Skeletal muscle satellite cell (primary cell): Measurements from ENCODE around the gene ESR2. TPM values are rescaled to one million over a fixed set of nuclear protein-coding genes. Genes with fewer than 3 reads are reported as not detected.
"Not testable (repeated sequence)": the region's sequence is repeated elsewhere in the genome, so short reads cannot be mapped to it uniquely, and the experiment has no call there.

Experiments used
- H3K27me3 ChIP-seq: 2 replicates; pipeline ENCODE4 v1.7.0; 2013; ENCODE audit warnings: low read length; ENCODE audit not compliant: control insufficient read depth, insufficient read depth
- H3K36me3 ChIP-seq: 2 replicates; pipeline ENCODE4 v1.7.0; 2013; ENCODE audit warnings: mild to moderate bottlenecking, control low read depth, low read length; ENCODE audit not compliant: insufficient read depth
- H3K4me1 ChIP-seq: 2 replicates; pipeline ENCODE4 v1.7.0; 2013; ENCODE audit warnings: low read length; ENCODE audit not compliant: control insufficient read depth, insufficient read depth
- H3K4me2 ChIP-seq: 2 replicates; pipeline ENCODE4 v1.7.0; 2013; ENCODE audit warnings: mild to moderate bottlenecking, low read length
- H3K4me3 ChIP-seq: 2 replicates; pipeline ENCODE4 v1.7.0; 2013; ENCODE audit warnings: low read length
- H3K9ac ChIP-seq: 2 replicates; pipeline ENCODE4 v1.7.0; 2013; ENCODE audit warnings: mild to moderate bottlenecking, low read depth, low read length, moderate library complexity
- H3K9me3 ChIP-seq: replicated peaks from 2 replicates; pipeline ENCODE4 v1.7.0; 2013; ENCODE audit warnings: mild to moderate bottlenecking, control low read depth, low read length
- small RNA-seq: library from RNA; depleted of rRNA; stranded (forward); fragments of <200 nt; gene quantifications from one replicate; pipeline ENCODE3, GENCODE V24; 2012

ESR2 gene

GRCh38 chr14:64045091-64045490 lies 249.1 kb downstream of the ESR2 start:
- no peak overlapping the region for H3K4me3 ChIP-seq
- no peaks in the 10 kb centered on the region for H3K36me3 ChIP-seq
- H3K9me3 ChIP-seq: no peaks in the 10 kb centered on the region
- no peak overlapping the region for H3K9ac ChIP-seq
- H3K27me3 ChIP-seq: no peaks in the 10 kb centered on the region
- no peak overlapping the region for H3K4me2 ChIP-seq
- no peaks in the 10 kb centered on the region for H3K4me1 ChIP-seq

DNA sequence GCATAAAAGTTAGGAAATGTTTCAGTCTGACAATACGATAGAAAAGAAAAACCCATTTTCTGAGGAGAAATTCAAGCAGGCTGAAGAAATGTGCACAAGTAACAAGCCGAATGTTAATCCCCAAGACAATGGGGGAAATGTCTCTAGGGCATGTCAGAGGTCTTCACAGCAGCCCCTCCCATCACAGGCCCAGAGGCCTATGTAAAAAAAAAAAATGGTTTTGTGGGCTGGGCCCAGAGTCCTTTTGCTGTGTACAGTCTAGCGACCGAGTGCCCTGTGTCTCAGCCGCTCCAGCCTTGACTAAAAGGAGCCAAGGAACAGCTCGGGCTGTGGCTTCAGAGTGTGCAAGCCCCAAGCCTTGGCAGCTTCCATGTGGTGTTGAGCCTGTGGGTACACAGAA lies 250.9 kb downstream of the ESR2 start:
- H3K9ac ChIP-seq, H3K36me3 ChIP-seq, H3K9me3 ChIP-seq, H3K4me1 ChIP-seq, H3K4me2 ChIP-seq, H3K27me3 ChIP-seq, H3K4me3 ChIP-seq: not testable (repeated sequence)

DNA sequence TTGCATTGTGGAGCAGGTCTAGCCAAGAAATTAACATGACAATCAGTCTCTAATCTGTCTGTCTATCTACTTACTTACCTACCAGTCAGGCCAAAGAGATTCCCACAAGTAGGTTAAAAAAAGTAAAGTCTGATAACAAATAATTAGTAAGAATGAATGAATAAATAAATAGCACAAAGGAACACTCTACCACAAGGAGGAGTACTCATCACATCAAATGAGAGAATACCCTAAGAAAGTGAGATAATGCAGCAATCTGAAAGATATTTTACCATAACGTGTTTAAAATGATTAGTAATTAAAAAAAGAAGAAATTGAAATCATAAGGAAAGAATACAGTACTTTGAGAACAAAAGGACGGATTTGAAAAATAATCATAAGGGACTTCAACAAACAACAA lies 254.1 kb downstream of the ESR2 start:
- no peak overlapping the region for H3K9ac ChIP-seq
- no peaks in the 10 kb centered on the region for H3K27me3 ChIP-seq
- H3K36me3 ChIP-seq: no peaks in the 10 kb centered on the region
- H3K4me3 ChIP-seq: no peak overlapping the region
- H3K4me1 ChIP-seq: peaks cover 2% of the 10 kb centered on the region
- H3K9me3 ChIP-seq: no peaks in the 10 kb centered on the region
- no peak overlapping the region for H3K4me2 ChIP-seq

GRCh38 chr14:64038841-64039542 lies 255.2 kb downstream of the ESR2 start:
- Histone ChIP-seq H3K27me3 (no peaks in the 10 kb centered on the region), H3K4me3 (no peak overlapping the region), H3K4me2 (no peak overlapping the region), H3K9ac (no peak overlapping the region), H3K36me3 (no peaks in the 10 kb centered on the region), H3K9me3 (no peaks in the 10 kb centered on the region), H3K4me1 (peaks cover 4% of the 10 kb centered on the region)

DNA sequence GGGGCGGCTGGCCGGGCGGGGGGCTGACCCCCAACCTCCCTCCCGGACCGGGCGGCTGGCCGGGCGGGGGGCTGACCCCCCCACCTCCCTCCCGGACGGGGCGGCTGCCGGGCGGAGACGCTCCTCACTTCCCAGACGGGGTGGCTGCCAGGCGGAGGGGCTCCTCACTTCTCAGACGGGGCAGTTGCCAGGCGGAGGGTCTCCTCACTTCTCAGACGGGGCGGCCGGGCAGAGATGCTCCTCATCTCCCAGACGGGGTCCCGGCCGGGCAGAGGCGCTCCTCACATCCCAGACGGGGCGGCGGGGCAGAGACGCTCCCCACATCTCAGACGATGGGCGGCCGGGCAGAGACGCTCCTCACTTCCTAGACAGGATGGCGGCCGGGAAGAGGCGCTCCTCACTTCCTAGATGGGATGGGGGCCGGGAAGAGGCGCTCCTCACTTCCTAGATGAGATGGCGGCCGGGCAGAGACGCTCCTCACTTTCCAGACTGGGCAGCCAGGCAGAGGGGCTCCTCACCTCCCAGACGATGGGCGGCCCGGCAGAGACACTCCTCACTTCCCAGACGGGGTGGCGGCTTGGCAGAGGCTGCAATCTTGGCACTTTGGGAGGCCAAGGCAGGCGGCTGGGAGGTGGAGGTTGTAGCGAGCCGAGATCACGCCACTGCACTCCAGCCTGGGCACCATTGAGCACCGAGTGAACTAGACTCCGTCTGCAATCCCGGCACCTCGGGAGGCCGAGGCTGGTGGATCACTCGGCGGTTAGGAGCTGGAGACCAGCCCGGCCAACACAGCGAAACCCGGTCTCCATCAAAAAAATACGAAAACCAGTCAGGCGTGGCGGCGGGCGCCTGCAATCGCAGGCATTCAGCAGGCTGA lies 256.1 kb downstream of the ESR2 start:
- H3K9ac ChIP-seq, H3K9me3 ChIP-seq, H3K4me1 ChIP-seq, H3K4me2 ChIP-seq, H3K36me3 ChIP-seq, H3K4me3 ChIP-seq, H3K27me3 ChIP-seq: not testable (repeated sequence)

DNA sequence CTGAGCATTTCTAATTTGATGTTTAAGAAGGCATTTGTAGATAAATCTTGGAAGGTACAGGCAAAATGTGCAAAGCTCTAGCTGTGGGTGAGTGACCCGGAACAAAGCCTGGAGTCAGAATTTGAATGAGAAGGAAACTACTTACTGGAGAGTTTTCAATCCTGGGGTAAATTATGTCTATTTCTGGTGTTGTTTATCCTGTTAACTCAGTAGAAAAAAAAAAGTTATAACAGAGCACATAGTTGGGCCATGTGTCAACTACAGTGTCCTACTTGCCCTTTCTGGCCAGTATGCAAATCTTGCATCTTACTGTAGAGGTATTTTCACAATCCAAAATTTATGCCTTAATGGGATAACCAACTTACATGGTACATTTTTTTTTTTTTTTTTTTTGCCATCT lies 259.0 kb downstream of the ESR2 start:
- H3K4me1 ChIP-seq: peaks cover 4% of the 10 kb centered on the region
- H3K9me3 ChIP-seq: no peaks in the 10 kb centered on the region
- H3K4me3 ChIP-seq: no peak overlapping the region
- no peak overlapping the region for H3K4me2 ChIP-seq
- no peak overlapping the region for H3K9ac ChIP-seq
- no peaks in the 10 kb centered on the region for H3K27me3 ChIP-seq
- H3K36me3 ChIP-seq: no peaks in the 10 kb centered on the region

Small RNA genes lying within 50 kb of the gene (small RNA-seq; reads per million reads assigned to genes)
- gene MIR548H1: not detected
